HepG2 (cell line): Measurements from ENCODE around the gene GUK1. TPM values are rescaled to one million over a fixed set of nuclear protein-coding genes. Genes with fewer than 3 reads are reported as not detected.

Experiments
- BCL6 ChIP-seq: IDR thresholded peaks from 2 replicates; pipeline ENCODE4 v1.6.1; 2016; ENCODE audit warnings: missing genetic modification reagents, missing compliant biosample characterization
- CSRNP1 ChIP-seq: sonication (generic); formaldehyde crosslinking; IDR thresholded peaks from 2 replicates; pipeline ENCODE4 v1.8.1; 2023; ENCODE audit warnings: mild to moderate bottlenecking, missing genetic modification reagents
- FOSL2 ChIP-seq: sonication (generic); formaldehyde crosslinking; IDR thresholded peaks from 2 replicates; pipeline ENCODE4 v1.4.0; 2020; ENCODE audit warnings: missing genetic modification reagents
- GLI4 ChIP-seq: sonication (generic); formaldehyde crosslinking; IDR thresholded peaks from 2 replicates; pipeline ENCODE4 v1.5.1; 2020; ENCODE audit warnings: missing genetic modification reagents, mild to moderate bottlenecking, moderate library complexity, borderline replicate concordance
- GPBP1L1 ChIP-seq: sonication (generic); formaldehyde crosslinking; IDR thresholded peaks from 2 replicates; pipeline ENCODE4 v1.5.0; 2020; ENCODE audit warnings: mild to moderate bottlenecking, missing genetic modification reagents
- HNRNPL ChIP-seq: fragments of 200-400 bp; formaldehyde crosslinking; IDR thresholded peaks from 2 replicates; pipeline ENCODE4 v1.6.1; 2017; ENCODE audit warnings: mild to moderate bottlenecking, low read depth, low read length
- HOXA3 ChIP-seq: sonication (generic); formaldehyde crosslinking; IDR thresholded peaks from 2 replicates; pipeline ENCODE4 v1.5.0; 2020; ENCODE audit warnings: missing genetic modification reagents
- HOXA9 ChIP-seq: sonication (generic); formaldehyde crosslinking; IDR thresholded peaks from 2 replicates; pipeline ENCODE4 v1.8.1; 2022; ENCODE audit warnings: missing genetic modification reagents, mild to moderate bottlenecking, moderate library complexity, borderline replicate concordance
- KMT2B ChIP-seq: IDR thresholded peaks from 2 replicates; pipeline ENCODE4 v1.6.1; 2016; ENCODE audit warnings: missing genetic modification reagents, missing compliant biosample characterization
- PREB ChIP-seq: sonication (generic); formaldehyde crosslinking; IDR thresholded peaks from 2 replicates; pipeline ENCODE4 v1.4.0; 2020; ENCODE audit warnings: missing genetic modification reagents
- SETDB1 ChIP-seq: sonication (generic); formaldehyde crosslinking; IDR thresholded peaks from 2 replicates; pipeline ENCODE4 v1.5.1; 2020; ENCODE audit warnings: missing genetic modification reagents, mild to moderate bottlenecking, borderline replicate concordance
- SIN3B ChIP-seq: fragments of 150-350 bp; IDR thresholded peaks from 2 replicates; pipeline ENCODE4 v1.6.1; 2014; ENCODE audit warnings: low read length
- THRA ChIP-seq: sonication (generic); formaldehyde crosslinking; IDR thresholded peaks from 2 replicates; pipeline ENCODE4 v1.4.0; 2020; ENCODE audit warnings: missing genetic modification reagents, borderline replicate concordance
- ZBTB44 ChIP-seq: sonication (generic); formaldehyde crosslinking; IDR thresholded peaks from 2 replicates; pipeline ENCODE4 v1.4.0; 2020; ENCODE audit warnings: missing genetic modification reagents
- ZFP37 ChIP-seq: sonication (generic); formaldehyde crosslinking; IDR thresholded peaks from 2 replicates; pipeline ENCODE4 v1.4.0; 2020; ENCODE audit warnings: missing genetic modification reagents, borderline replicate concordance
- ZHX1 ChIP-seq: sonication (generic); formaldehyde crosslinking; IDR thresholded peaks from 2 replicates; pipeline ENCODE4 v1.8.1; 2022; ENCODE audit warnings: low read depth, mild to moderate bottlenecking, missing genetic modification reagents
- ZNF446 ChIP-seq: sonication (generic); formaldehyde crosslinking; IDR thresholded peaks from 2 replicates; pipeline ENCODE4 v1.5.0; 2020; ENCODE audit warnings: mild to moderate bottlenecking, missing genetic modification reagents
- ZNF780A ChIP-seq: sonication (generic); formaldehyde crosslinking; IDR thresholded peaks from 2 replicates; pipeline ENCODE4 v1.8.0; 2022; ENCODE audit warnings: mild to moderate bottlenecking, missing genetic modification reagents, moderate library complexity
- ZNF83 ChIP-seq: sonication (generic); formaldehyde crosslinking; IDR thresholded peaks from 2 replicates; pipeline ENCODE4 v1.4.0; 2020; ENCODE audit warnings: missing genetic modification reagents, mild to moderate bottlenecking, borderline replicate concordance
- polyA plus RNA-seq, 8 experiments: library from polyadenylated mRNA; depleted of rRNA in 3 of 8; stranded (reverse) in 7 of 8; unstranded in 1 of 8; fragments of >200 nt; fragmentation: Illumina TruSeq in 4 of 8; extraction: Trizol in 4 of 8; gene quantifications; 2 replicates each; pipeline versions ENCODE4 v1.2.1 to v1.2.3, GENCODE V29; 2011 to 2016; ENCODE audit warnings: low read depth in 4 of 8, missing spikeins in 1 of 8, mixed read lengths in 1 of 8; ENCODE audit not compliant: insufficient read depth in 1 of 8
- total RNA-seq, 5 experiments: library from RNA; depleted of rRNA; stranded (reverse); fragments of >200 nt; fragmentation: Illumina TruSeq; extraction: Trizol; gene quantifications; 2 replicates each; pipeline ENCODE4 v1.2.3, GENCODE V29; 2016; ENCODE audit warnings: low read depth in 1 of 5

Gene GUK1
- total and polyA plus RNA-seq, 2 of the 13 experiments (the other 11 are each of a cell fraction or from before 2014, with no cell fraction given), result 116 to 154 TPM

- TF ChIP-seq HNRNPL (0 out of 2 replicates have a peak, but pooled peaks have one; percentile 69), ZNF83 (CRISPR knock-in tag) (0 out of 2 replicates have a peak, but pooled peaks have one; percentile 48), PREB (CRISPR knock-in tag) (no peak), THRA (CRISPR knock-in tag) (0 out of 2 replicates have a peak, but pooled peaks have one; percentile 28), HOXA9 (no peak), SETDB1 (CRISPR knock-in tag) (no peak), FOSL2 (CRISPR knock-in tag) (peak; percentile 65), HOXA3 (CRISPR knock-in tag) (peak; percentile 32; the same call in 1 of the 2 replicates), GPBP1L1 (CRISPR knock-in tag) (no peak), ZHX1 (CRISPR knock-in tag) (no peak), CSRNP1 (CRISPR knock-in tag) (peak; percentile 57; the same call in 1 of the 2 replicates), ZNF446 (CRISPR knock-in tag) (no peak), BCL6 (CRISPR knock-in tag) (no peak), ZBTB44 (no peak), SIN3B (no peak), KMT2B (CRISPR knock-in tag) (no peak), GLI4 (CRISPR knock-in tag) (no peak), ZFP37 (CRISPR knock-in tag) (no peak), ZNF780A (CRISPR knock-in tag) (no peak)
Observed at GRCh38 chr1:228166170-228166936, 26.3 kb downstream of the GUK1 start (continued).
